Measurements from ENCODE around the gene FIS1. TPM values are rescaled to one million over a fixed set of nuclear protein-coding genes. Genes with fewer than 3 reads are reported as not detected.
"Not testable (repeated sequence)": the region's sequence is repeated elsewhere in the genome, so short reads cannot be mapped to it uniquely, and the experiment has no call there.

Gene FIS1
- total RNA-seq, 1 donor from 2014 or later = 118 TPM

DNA sequence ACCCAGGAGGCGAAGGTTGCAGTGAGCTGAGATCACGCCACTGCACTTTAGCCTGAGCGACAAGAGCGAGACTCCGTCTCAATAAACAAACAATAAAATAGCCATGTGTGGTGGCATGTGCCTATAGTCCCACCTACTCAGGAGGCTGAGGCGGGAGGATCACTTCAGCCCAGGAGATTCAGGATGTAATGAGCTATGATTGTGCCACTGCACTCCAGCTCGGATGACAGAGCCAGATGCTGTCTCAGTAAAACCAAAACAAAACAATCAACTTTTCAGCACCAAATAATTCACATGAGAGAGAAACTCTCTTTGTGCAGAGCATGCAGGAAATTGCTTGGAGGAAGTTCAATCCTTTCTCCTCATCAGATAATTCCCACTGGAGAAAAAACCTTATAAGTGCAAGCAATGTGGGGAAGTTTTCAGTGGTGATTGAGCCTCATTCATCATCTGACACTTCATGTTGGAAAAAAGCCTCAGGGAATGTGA lies 13.4 kb upstream of the FIS1 start:
- peaks cover 2% of the 10 kb centered on the region for H3K27me3 Mint-ChIP-seq (ENCODE audit: low read depth)
- H3K36me3 Mint-ChIP-seq (ENCODE audit: low read depth) = no peaks in the 10 kb centered on the region
- DNase-seq (ENCODE audit: low spot score) = no peak
- H3K9me3 Mint-ChIP-seq (ENCODE audit: low read depth) = no peaks in the 10 kb centered on the region
- no peak overlapping the region for H3K4me3 Mint-ChIP-seq (ENCODE audit: unreplicated experiment)
- H3K4me1 Mint-ChIP-seq (ENCODE audit: low read depth) = no peaks in the 10 kb centered on the region
- no peak overlapping the region for H3K27ac Mint-ChIP-seq (ENCODE audit: unreplicated experiment)
- TF ChIP-seq, protein P1, sequence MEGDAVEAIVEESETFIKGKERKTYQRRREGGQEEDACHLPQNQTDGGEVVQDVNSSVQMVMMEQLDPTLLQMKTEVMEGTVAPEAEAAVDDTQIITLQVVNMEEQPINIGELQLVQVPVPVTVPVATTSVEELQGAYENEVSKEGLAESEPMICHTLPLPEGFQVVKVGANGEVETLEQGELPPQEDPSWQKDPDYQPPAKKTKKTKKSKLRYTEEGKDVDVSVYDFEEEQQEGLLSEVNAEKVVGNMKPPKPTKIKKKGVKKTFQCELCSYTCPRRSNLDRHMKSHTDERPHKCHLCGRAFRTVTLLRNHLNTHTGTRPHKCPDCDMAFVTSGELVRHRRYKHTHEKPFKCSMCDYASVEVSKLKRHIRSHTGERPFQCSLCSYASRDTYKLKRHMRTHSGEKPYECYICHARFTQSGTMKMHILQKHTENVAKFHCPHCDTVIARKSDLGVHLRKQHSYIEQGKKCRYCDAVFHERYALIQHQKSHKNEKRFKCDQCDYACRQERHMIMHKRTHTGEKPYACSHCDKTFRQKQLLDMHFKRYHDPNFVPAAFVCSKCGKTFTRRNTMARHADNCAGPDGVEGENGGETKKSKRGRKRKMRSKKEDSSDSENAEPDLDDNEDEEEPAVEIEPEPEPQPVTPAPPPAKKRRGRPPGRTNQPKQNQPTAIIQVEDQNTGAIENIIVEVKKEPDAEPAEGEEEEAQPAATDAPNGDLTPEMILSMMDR (IDR thresholded peaks at IDR 0.05) = no peak

DNA sequence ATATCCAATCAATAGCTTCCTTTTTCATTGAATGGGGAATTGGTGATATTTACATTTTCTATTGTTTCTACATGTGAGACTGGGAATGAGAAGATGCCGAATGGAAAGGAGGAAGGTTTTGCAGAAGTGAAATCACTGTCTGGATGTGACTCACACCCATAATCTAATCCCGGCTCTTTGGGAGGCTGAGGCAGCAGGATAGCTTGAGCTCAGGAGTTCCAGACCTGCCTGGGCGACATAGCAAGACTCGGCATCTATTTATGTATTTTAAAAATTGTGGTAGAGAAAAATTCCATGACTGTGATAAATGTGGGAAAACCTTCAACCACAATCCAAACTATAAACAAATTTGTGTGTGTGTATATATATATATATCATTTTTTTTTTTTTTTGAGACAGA lies 10.9 kb upstream of the FIS1 start:
- no peak overlapping the region for H3K27ac Mint-ChIP-seq (ENCODE audit: unreplicated experiment)
- H3K36me3 Mint-ChIP-seq (ENCODE audit: low read depth) = peaks cover 2% of the 10 kb centered on the region
- H3K9me3 Mint-ChIP-seq (ENCODE audit: low read depth) = no peaks in the 10 kb centered on the region
- peaks cover 15% of the 10 kb centered on the region for H3K4me1 Mint-ChIP-seq (ENCODE audit: low read depth)
- no peak overlapping the region for H3K4me3 Mint-ChIP-seq (ENCODE audit: unreplicated experiment)
- H3K27me3 Mint-ChIP-seq (ENCODE audit: low read depth) = no peaks in the 10 kb centered on the region
- TF ChIP-seq, protein P1 (IDR thresholded peaks at IDR 0.05) = no peak
- DNase-seq (ENCODE audit: low spot score) = no peak

DNA sequence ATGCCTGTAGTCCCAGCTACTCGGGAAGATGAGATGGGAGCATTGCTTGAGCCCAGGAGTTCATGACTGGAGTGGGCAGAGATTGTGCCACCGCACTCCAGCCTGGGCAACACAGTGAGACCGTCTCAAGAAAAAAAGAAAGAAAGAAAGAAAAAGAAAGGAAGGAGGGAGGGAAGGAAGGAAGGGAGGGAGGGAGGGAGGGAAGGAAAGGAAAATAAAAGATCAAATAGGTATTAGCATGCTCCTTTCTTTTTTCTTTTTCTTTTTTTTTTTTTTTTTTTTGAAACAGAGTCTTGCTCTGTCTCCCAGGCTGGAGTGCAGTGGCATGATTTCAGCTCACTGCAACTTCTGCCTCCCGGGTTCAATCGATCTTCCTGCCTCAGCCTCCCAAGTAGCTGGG lies 8.3 kb upstream of the FIS1 start:
- H3K27ac Mint-ChIP-seq (ENCODE audit: unreplicated experiment); DNase-seq (ENCODE audit: low spot score); H3K36me3 Mint-ChIP-seq (ENCODE audit: low read depth); H3K9me3 Mint-ChIP-seq (ENCODE audit: low read depth); H3K27me3 Mint-ChIP-seq (ENCODE audit: low read depth): not testable (repeated sequence)
- Mint-ChIP-seq H3K4me3 (ENCODE audit: unreplicated experiment) (peak overlapping the region; percentile 100), H3K4me1 (ENCODE audit: low read depth) (peaks cover 24% of the 10 kb centered on the region)

DNA sequence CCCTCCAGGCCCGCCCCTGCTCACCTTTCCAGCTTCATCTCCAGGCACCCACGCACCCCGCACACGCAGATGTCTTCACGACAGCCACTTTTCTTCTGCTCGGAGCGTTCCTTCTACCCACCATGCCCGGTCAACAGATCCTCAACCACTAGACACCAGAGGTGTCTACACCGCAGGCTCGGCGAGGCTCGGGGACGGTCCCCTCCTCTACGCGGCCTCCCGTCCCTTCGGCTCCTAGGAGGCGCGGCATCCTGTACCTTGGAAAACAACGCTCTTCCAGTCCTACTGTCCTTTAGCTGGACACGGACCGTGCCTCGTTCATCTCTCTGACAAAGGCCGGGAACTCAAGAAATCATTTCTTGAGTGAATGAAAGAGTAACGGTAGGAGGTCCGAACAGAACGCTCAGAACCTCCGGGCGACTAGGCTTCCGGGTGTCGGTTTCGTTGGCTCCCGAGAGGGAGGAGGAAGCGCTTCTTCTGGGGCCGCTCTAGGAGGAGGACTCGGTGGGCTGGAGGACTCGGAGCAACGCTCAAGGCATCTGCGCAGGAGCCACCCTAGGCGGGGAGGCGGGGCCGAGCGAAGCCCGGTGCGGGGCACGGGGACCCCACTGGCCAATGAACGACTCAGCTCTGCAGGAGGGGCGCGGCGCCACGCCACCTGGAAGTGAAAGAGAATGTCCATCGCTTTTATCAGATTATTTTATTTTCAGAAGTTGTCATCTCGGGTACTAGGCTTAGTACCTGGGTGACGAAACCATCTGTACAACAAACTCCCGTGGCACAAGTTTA lies 7.2 kb upstream of the FIS1 start:
- H3K9me3 Mint-ChIP-seq (ENCODE audit: low read depth) = no peaks in the 10 kb centered on the region
- TF ChIP-seq, protein P1 (IDR thresholded peaks at IDR 0.05) = peak; percentile 3
- H3K27ac Mint-ChIP-seq (ENCODE audit: unreplicated experiment) = peak overlapping the region; percentile 99
- peak; percentile 99 for DNase-seq (ENCODE audit: low spot score)
- peak overlapping the region; percentile 100 for H3K4me3 Mint-ChIP-seq (ENCODE audit: unreplicated experiment)
- H3K27me3 Mint-ChIP-seq (ENCODE audit: low read depth) = no peaks in the 10 kb centered on the region
- peaks cover 24% of the 10 kb centered on the region for H3K4me1 Mint-ChIP-seq (ENCODE audit: low read depth)
- peaks cover 5% of the 10 kb centered on the region for H3K36me3 Mint-ChIP-seq (ENCODE audit: low read depth)

DNA sequence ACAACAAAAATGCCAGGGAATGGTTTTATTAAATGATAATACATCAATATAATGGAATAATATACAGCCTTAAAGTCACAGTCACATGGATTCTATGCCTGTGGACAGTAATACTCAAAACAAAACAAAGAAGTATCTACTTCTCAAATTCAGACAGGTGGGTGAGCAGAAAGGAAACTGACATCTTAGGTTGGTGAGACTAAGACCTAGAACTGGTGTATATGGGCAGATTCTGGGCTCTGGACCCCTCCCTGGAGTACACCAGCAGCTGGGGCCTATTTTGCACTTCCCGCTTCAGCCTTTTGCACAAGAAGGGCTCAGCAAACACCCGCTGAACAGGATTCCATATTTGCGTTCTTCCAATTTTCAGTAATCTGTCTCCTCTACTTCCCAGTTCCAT lies 5.4 kb upstream of the FIS1 start:
- no peaks in the 10 kb centered on the region for H3K9me3 Mint-ChIP-seq (ENCODE audit: low read depth)

More for the DNA sequence above, 5.4 kb upstream of the FIS1 start:
- H3K4me1 Mint-ChIP-seq (ENCODE audit: low read depth) = peaks cover 30% of the 10 kb centered on the region
- H3K27ac Mint-ChIP-seq (ENCODE audit: unreplicated experiment) = no peak overlapping the region
- peak overlapping the region; percentile 100 for H3K4me3 Mint-ChIP-seq (ENCODE audit: unreplicated experiment)
- no peak for DNase-seq (ENCODE audit: low spot score)
- TF ChIP-seq, protein P1 (IDR thresholded peaks at IDR 0.05) = no peak
- H3K36me3 Mint-ChIP-seq (ENCODE audit: low read depth) = peaks cover 5% of the 10 kb centered on the region
- H3K27me3 Mint-ChIP-seq (ENCODE audit: low read depth) = no peaks in the 10 kb centered on the region

Measured in chondrocyte (in vitro differentiated cells).